GM21576 (cell line): Measurements from ENCODE around the gene PASK.
"Not testable (repeated sequence)": the region's sequence is repeated elsewhere in the genome, so short reads cannot be mapped to it uniquely, and the experiment has no call there.

Experiments used
- ATAC-seq: cut with Tn5 transposase; IDR thresholded peaks from one replicate; pipeline ENCODE4 v1.9.1; 2021; ENCODE audit warnings: mild to moderate bottlenecking, moderate library complexity; ENCODE audit not compliant: unreplicated experiment

Gene PASK

GRCh38 chr2:241148891-241149674 lies at the start of gene PASK:
TSS of gene PASK (minus strand) at chr2:241149472. CDS start at chr2:241143032, 6,440 bp downstream.
- peak; percentile 77 for ATAC-seq

GRCh38 chr2:241198381-241199279 lies 49.4 kb upstream of the PASK start:
- no peak for ATAC-seq

GRCh38 chr2:241197947-241198346 lies 48.7 kb upstream of the PASK start:
- ATAC-seq: no peak

GRCh38 chr2:241197246-241197645 lies 48.0 kb upstream of the PASK start:
- not testable (repeated sequence) for ATAC-seq

GRCh38 chr2:241195506-241196130 lies 46.3 kb upstream of the PASK start:
- ATAC-seq: no peak

GRCh38 chr2:241194811-241195210 lies 45.5 kb upstream of the PASK start:
- no peak for ATAC-seq

GRCh38 chr2:241193271-241193670 lies 44.0 kb upstream of the PASK start:
- ATAC-seq: no peak

- ATAC-seq: no peak
Observed at GRCh38 chr2:241191081-241191480, 41.8 kb upstream of the PASK start.

GRCh38 chr2:241190291-241190981 lies 41.2 kb upstream of the PASK start:
- ATAC-seq: no peak

- ATAC-seq: no peak
Observed at GRCh38 chr2:241189856-241190201, 40.6 kb upstream of the PASK start.

- ATAC-seq: no peak
Observed at GRCh38 chr2:241189093-241189855, 40.0 kb upstream of the PASK start.

GRCh38 chr2:241188361-241189092 lies 39.3 kb upstream of the PASK start, which contains the start of gene ANO7:
TSS of gene ANO7 (plus strand) at chr2:241188677. CDS start at chr2:241190064, 1,387 bp downstream.
- no peak for ATAC-seq

GRCh38 chr2:241187918-241188234 lies 38.6 kb upstream of the PASK start:
- no peak for ATAC-seq

- no peak for ATAC-seq
Observed at GRCh38 chr2:241187101-241187917, 38.0 kb upstream of the PASK start.

GRCh38 chr2:241185961-241186360 lies 36.7 kb upstream of the PASK start:
- ATAC-seq: no peak

GRCh38 chr2:241184901-241185300 lies 35.6 kb upstream of the PASK start:
- no peak for ATAC-seq

- ATAC-seq: no peak
Observed at GRCh38 chr2:241183221-241183620, 33.9 kb upstream of the PASK start.

GRCh38 chr2:241182531-241183133 lies 33.4 kb upstream of the PASK start:
- ATAC-seq: no peak
